B cell (primary cell): ENCODE results near the gene EZH2. TPM values are rescaled to one million over a fixed set of nuclear protein-coding genes. Genes with fewer than 3 reads are reported as not detected.

ENCODE experiments used
- ATAC-seq: fragments of 200-7000 bp; cut with Tn5 transposase; one replicate; pipeline ENCODE4 v1.10.0; 2021; ENCODE audit warnings: low read depth, mild to moderate bottlenecking, moderate number of reproducible peaks, moderate library complexity
- CTCF ChIA-PET: fragments of 350-600 bp; sonication (Branson Sonifier 250); formaldehyde crosslinking; loops from one replicate; lab custom pipeline; 2021; ENCODE audit warnings: antibody characterized with exemption, inconsistent platforms; lab: Charles Lee
- POLR2A ChIA-PET: fragments of 350-600 bp; sonication (Branson Sonifier 250); formaldehyde crosslinking; loops from one replicate; lab custom pipeline; 2021; ENCODE audit warnings: antibody characterized with exemption; lab: Charles Lee
- DNase-seq: peaks from one replicate; pipeline ENCODE4 v3.0.0; 2013
- H2AFZ ChIP-seq: 2 replicates; pipeline ENCODE4 v1.6.1; 2012; ENCODE audit warnings: mild to moderate bottlenecking, low read depth, low read length; ENCODE audit not compliant: insufficient read depth, poor library complexity, severe bottlenecking
- H3K27ac ChIP-seq, 2 donors: 1 replicate in 1 of 2; 2 replicates in 1 of 2; pipeline ENCODE4 v1.5.1; 2012 to 2013; ENCODE audit warnings: low read length in 2 of 2, mild to moderate bottlenecking in 2 of 2, moderate library complexity in 1 of 2
- H3K27me3 ChIP-seq, 4 experiments: fragments of 200-600 bp in 1 of 4; sonication (generic) in 1 of 4; replicated peaks in 1 of 4; 1 replicate in 2 of 4; 2 replicates in 2 of 4; pipeline versions ENCODE4 v1.6.1 to v1.7.0; 2013 to 2016; ENCODE audit warnings: low read length in 3 of 4, mild to moderate bottlenecking in 2 of 4, mixed read lengths in 1 of 4, moderate library complexity in 1 of 4; ENCODE audit not compliant: insufficient read depth in 4 of 4, control insufficient read depth in 3 of 4; ENCODE audit errors: control extremely low read depth in 1 of 4
- H3K36me3 ChIP-seq, 2 experiments: replicated peaks in 1 of 2; 1 replicate in 1 of 2; 2 replicates in 1 of 2; pipeline versions ENCODE4 v1.6.1 to v1.7.1; 2013; ENCODE audit warnings: low read length in 1 of 2; ENCODE audit not compliant: insufficient read depth in 2 of 2, control insufficient read depth in 1 of 2; ENCODE audit errors: control extremely low read depth in 1 of 2, extremely low read depth in 1 of 2
- H3K4me1 ChIP-seq, 2 donors: fragments of 200-600 bp in 1 of 2; sonication (generic) in 1 of 2; 1 replicate in 1 of 2; 2 replicates in 1 of 2; pipeline versions ENCODE4 v1.5.1 to v1.6.1; 2013 to 2017; ENCODE audit warnings: low read length in 2 of 2; ENCODE audit not compliant: control insufficient read depth in 2 of 2, insufficient read depth in 2 of 2
- H3K4me2 ChIP-seq: replicated peaks from 2 replicates; pipeline ENCODE3; 2012; ENCODE audit warnings: mild to moderate bottlenecking, low read depth, low read length; ENCODE audit not compliant: poor library complexity, severe bottlenecking
- H3K4me3 ChIP-seq, 5 experiments: fragments of 200-600 bp in 1 of 5; sonication (generic) in 1 of 5; 1 replicate in 3 of 5; 2 replicates in 2 of 5; pipeline versions ENCODE4 v1.5.1 to v1.7.0; 2011 to 2016; ENCODE audit warnings: low read length in 4 of 5, mild to moderate bottlenecking in 4 of 5, low read depth in 2 of 5, control low read depth in 1 of 5, moderate library complexity in 1 of 5; ENCODE audit not compliant: insufficient read depth in 1 of 5; ENCODE audit errors: control extremely low read depth in 1 of 5, extremely low read depth in 1 of 5
- H3K79me2 ChIP-seq: fragments of 200-600 bp; sonication (generic); one replicate; pipeline ENCODE4 v1.6.0; 2016; ENCODE audit warnings: low read length; ENCODE audit not compliant: control insufficient read depth, insufficient read depth
- H3K9ac ChIP-seq: fragments of 200-600 bp; sonication (generic); 2 replicates; pipeline ENCODE4 v1.6.1; 2017; ENCODE audit warnings: mild to moderate bottlenecking, low read length, moderate library complexity
- H3K9me3 ChIP-seq, 3 donors: one replicate each; pipeline versions ENCODE4 v1.6.1 to v1.7.1; 2013; ENCODE audit warnings: low read length in 2 of 3; ENCODE audit not compliant: control insufficient read depth in 2 of 3, insufficient read depth in 1 of 3; ENCODE audit errors: control extremely low read depth in 1 of 3
- H4K20me1 ChIP-seq: 2 replicates; pipeline ENCODE4 v1.6.0; 2012; ENCODE audit warnings: mild to moderate bottlenecking, low read length; ENCODE audit not compliant: insufficient read depth, control insufficient read depth, poor library complexity, severe bottlenecking
- H3K27ac Mint-ChIP-seq: one replicate; pipeline ENCODE4 v1.8.0; 2021; ENCODE audit warnings: mixed read lengths
- H3K27me3 Mint-ChIP-seq: one replicate; pipeline ENCODE4 v1.8.0; 2021; ENCODE audit warnings: mixed read lengths
- H3K4me1 Mint-ChIP-seq: one replicate; pipeline ENCODE4 v1.8.0; 2021; ENCODE audit warnings: mixed read lengths
- H3K4me3 Mint-ChIP-seq: one replicate; pipeline ENCODE4 v1.8.0; 2021; ENCODE audit warnings: mixed read lengths
- H3K9me3 Mint-ChIP-seq: one replicate; pipeline ENCODE4 v1.8.0; 2022; ENCODE audit warnings: mixed read lengths; ENCODE audit not compliant: insufficient read depth
- EZH2 ChIP-seq: IDR thresholded peaks from 2 replicates; pipeline ENCODE4 v1.6.1; 2012; ENCODE audit warnings: borderline replicate concordance, low read depth, mild to moderate bottlenecking, moderate library complexity, low read length; ENCODE audit not compliant: insufficient read depth, poor library complexity, severe bottlenecking
- WGBS: methylation state at CpG from one replicate; pipeline ENCODE4 v1.1.5; 2013; ENCODE audit warnings: missing lambda C conversion rate; ENCODE audit not compliant: insufficient coverage; 5-methylcytosine and 5-hydroxymethylcytosine counted together
- intact Hi-C: fragments of 100-400 bp; cut with micrococcal nuclease; formaldehyde crosslinking; loops from one replicate; pipeline ENCODE4 v1.10.0; 2022
- polyA plus RNA-seq: library from polyadenylated mRNA; depleted of rRNA; stranded (reverse); fragments of >200 nt; gene quantifications from 2 replicates; pipeline ENCODE4 v1.2.3, GENCODE V29; 2012
- total RNA-seq, 2 donors: library from RNA; stranded (reverse); fragments of 120-200 nt in 1 of 2; gene quantifications; 1 replicate in 1 of 2; 2 replicates in 1 of 2; pipeline versions ENCODE4 v1.2.3 to v1.2.4, GENCODE V29; 2013 to 2022
- TF ChIP-seq, protein P1 (sequence below): fragments of 200-600 bp; IDR thresholded peaks from one replicate; pipeline ENCODE4 v1.8.0; 2022; ENCODE audit warnings: antibody characterized with exemption, mild to moderate bottlenecking

The EZH2 gene
- total and polyA plus RNA-seq, 2 donors (not counting 1 experiment from before 2014, with no cell fraction given): 5.1 to 10.3 TPM

DNA sequence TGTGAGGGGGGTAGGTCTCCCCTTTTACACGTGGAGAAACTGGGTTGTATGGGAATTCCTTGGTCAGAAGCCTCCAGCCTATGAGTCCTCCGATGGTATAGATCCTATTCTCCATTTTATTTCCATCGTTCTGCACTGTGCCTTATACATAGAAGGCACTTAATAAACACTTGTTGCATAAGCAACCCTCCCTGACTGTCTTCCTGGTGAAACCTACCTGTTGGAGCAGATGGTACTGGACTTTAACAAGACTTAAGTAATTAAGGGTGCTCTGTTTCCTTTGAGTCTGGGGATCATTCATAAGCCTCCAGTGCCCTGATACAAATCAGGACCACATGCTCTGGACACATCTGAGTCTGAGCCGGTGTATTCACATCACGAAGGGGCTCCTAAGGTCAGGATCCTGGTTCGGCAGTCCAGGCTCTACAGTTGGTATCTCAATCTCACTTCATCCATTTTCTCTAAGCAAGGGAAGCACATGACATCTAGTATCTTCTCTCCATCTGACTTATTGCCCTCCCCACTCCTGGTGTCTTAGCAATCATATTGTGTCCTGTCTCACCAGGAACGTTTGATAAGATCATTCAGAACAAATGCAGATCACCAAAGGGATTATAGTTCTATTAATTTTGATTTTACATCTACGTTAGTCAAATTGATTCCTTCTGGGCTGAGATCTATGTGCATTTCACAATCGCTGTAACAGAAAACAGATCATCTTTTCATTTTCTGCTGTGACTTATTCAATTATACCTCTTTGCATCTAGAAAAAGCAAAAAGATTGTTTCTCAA, 22.8 kb upstream of the EZH2 start:
- H3K27ac ChIP-seq: no peak overlapping the region
- H3K4me1 ChIP-seq: no peaks in the 10 kb centered on the region
- peaks cover 4% of the 10 kb centered on the region for H3K4me1 Mint-ChIP-seq
- ChIA-PET CTCF (no interaction called here), POLR2A (no interaction called here)
- 92% methylated on average over 5 of the region's 9 CpGs for WGBS
- H3K4me2 ChIP-seq: no peak overlapping the region
- H4K20me1 ChIP-seq: no peaks in the 10 kb centered on the region
- H3K9me3 ChIP-seq: peaks cover 0 to 1% (median 0%) of the 10 kb centered on the region in 3 donors
- H3K9ac ChIP-seq: no peak overlapping the region
- no peak overlapping the region for H2AFZ ChIP-seq
- intact Hi-C loops: no loop called here
- H3K27me3 ChIP-seq: no peaks in the 10 kb centered on the region
- no peak for ATAC-seq
- H3K4me3 ChIP-seq: no peak overlapping the region
- TF ChIP-seq, protein P1, sequence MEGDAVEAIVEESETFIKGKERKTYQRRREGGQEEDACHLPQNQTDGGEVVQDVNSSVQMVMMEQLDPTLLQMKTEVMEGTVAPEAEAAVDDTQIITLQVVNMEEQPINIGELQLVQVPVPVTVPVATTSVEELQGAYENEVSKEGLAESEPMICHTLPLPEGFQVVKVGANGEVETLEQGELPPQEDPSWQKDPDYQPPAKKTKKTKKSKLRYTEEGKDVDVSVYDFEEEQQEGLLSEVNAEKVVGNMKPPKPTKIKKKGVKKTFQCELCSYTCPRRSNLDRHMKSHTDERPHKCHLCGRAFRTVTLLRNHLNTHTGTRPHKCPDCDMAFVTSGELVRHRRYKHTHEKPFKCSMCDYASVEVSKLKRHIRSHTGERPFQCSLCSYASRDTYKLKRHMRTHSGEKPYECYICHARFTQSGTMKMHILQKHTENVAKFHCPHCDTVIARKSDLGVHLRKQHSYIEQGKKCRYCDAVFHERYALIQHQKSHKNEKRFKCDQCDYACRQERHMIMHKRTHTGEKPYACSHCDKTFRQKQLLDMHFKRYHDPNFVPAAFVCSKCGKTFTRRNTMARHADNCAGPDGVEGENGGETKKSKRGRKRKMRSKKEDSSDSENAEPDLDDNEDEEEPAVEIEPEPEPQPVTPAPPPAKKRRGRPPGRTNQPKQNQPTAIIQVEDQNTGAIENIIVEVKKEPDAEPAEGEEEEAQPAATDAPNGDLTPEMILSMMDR: no peak
- TF ChIP-seq EZH2: no peak
- H3K9me3 Mint-ChIP-seq: no peaks in the 10 kb centered on the region
- H3K27ac Mint-ChIP-seq: no peak overlapping the region
- no peak overlapping the region for H3K4me3 Mint-ChIP-seq
- no peak for DNase-seq
- H3K36me3 ChIP-seq: no peaks in the 10 kb centered on the region
- no peaks in the 10 kb centered on the region for H3K79me2 ChIP-seq
- peaks cover 8% of the 10 kb centered on the region for H3K27me3 Mint-ChIP-seq

DNA sequence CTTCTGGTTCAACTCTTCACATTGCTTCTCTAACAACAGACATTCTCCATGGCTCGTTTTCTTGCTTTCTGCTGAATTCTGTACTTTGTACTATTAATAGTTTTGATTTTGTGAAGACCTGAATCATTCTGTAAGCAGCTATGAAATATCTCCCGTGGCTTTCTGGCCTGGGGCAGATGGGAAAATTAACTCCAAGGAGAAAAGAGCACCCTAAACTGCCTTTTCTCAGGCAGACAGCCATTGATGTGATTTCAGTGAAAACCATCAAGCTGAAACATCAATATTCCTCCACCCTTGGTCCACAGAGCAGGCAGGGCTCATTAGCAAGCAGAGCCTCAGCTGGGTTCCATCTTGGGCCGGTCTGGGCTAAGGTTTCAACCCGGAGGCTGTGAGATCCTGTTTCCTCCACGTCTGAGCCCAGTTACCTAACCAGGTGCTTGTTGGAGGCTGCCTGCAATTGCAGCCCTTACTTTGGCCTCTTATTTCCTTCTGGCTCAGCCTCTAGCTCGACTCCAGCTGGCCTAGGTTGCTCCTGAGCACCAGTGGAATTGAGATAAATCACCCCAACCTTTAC, 21.1 kb upstream of the EZH2 start:
- Histone ChIP-seq H3K79me2 (no peaks in the 10 kb centered on the region), H3K27ac (no peak overlapping the region), H3K36me3 (no peaks in the 10 kb centered on the region), H3K27me3 (no peaks in the 10 kb centered on the region), H3K4me1 (no peaks in the 10 kb centered on the region), H3K4me2 (no peak overlapping the region), H3K9me3 (peaks cover 0 to 1% (median 0%) of the 10 kb centered on the region in 3 donors), H2AFZ (no peak overlapping the region), H3K9ac (no peak overlapping the region), H4K20me1 (no peaks in the 10 kb centered on the region), H3K4me3 (no peak overlapping the region)
- no peak overlapping the region for H3K4me3 Mint-ChIP-seq
- intact Hi-C loops: no loop called here
- H3K9me3 Mint-ChIP-seq: no peaks in the 10 kb centered on the region
- 78% methylated on average over 4 of the region's 6 CpGs for WGBS
- DNase-seq (no peak), ATAC-seq (no peak)
- H3K27me3 Mint-ChIP-seq: peaks cover 8% of the 10 kb centered on the region
- no peak overlapping the region for H3K27ac Mint-ChIP-seq
- CTCF ChIA-PET: no interaction called here
- H3K4me1 Mint-ChIP-seq: no peaks in the 10 kb centered on the region
- TF ChIP-seq EZH2: no peak
- TF ChIP-seq, protein P1: no peak
- POLR2A ChIA-PET: no interaction called here
